Gastrocnemius medialis (tissue), 4 donors: ENCODE data around the gene RPL36AL.

Experiments
- POLR2A ChIP-seq, 2 donors: fragments of 450-650 bp; IDR thresholded peaks; one replicate each; pipeline ENCODE4 v1.6.1; 2017; ENCODE audit warnings: antibody characterized with exemption in 2 of 2, mild to moderate bottlenecking in 2 of 2, moderate library complexity in 2 of 2
- TF ChIP-seq, protein P1 (sequence below), 5 experiments: fragments of 450-650 bp in 3 of 5; fragments of 200-600 bp in 2 of 5; sonication (generic) in 2 of 5; IDR thresholded peaks in 4 of 5; conservative IDR thresholded peaks in 1 of 5; 1 replicate in 4 of 5; 2 replicates in 1 of 5; pipeline ENCODE4 v1.5.1; 2016 to 2019; ENCODE audit warnings: antibody characterized with exemption in 5 of 5, mild to moderate bottlenecking in 3 of 5, moderate library complexity in 3 of 5

DNA sequence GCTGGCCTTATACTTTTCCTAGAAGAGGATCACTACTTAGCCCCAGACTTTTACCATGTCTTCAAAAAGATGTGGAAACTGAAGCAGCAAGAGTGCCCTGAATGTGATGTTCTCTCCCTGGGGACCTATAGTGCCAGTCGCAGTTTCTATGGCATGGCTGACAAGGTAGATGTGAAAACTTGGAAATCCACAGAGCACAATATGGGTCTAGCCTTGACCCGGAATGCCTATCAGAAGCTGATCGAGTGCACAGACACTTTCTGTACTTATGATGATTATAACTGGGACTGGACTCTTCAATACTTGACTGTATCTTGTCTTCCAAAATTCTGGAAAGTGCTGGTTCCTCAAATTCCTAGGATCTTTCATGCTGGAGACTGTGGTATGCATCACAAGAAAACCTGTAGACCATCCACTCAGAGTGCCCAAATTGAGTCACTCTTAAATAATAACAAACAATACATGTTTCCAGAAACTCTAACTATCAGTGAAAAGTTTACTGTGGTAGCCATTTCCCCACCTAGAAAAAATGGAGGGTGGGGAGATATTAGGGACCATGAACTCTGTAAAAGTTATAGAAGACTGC is 1.7 kb upstream of the RPL36AL start:
- TF ChIP-seq, protein P1, sequence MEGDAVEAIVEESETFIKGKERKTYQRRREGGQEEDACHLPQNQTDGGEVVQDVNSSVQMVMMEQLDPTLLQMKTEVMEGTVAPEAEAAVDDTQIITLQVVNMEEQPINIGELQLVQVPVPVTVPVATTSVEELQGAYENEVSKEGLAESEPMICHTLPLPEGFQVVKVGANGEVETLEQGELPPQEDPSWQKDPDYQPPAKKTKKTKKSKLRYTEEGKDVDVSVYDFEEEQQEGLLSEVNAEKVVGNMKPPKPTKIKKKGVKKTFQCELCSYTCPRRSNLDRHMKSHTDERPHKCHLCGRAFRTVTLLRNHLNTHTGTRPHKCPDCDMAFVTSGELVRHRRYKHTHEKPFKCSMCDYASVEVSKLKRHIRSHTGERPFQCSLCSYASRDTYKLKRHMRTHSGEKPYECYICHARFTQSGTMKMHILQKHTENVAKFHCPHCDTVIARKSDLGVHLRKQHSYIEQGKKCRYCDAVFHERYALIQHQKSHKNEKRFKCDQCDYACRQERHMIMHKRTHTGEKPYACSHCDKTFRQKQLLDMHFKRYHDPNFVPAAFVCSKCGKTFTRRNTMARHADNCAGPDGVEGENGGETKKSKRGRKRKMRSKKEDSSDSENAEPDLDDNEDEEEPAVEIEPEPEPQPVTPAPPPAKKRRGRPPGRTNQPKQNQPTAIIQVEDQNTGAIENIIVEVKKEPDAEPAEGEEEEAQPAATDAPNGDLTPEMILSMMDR (IDR thresholded peaks at IDR 0.05 in 4 of 5, conservative IDR thresholded peaks at IDR 0.05 in 1 of 5) = no peak
- TF ChIP-seq POLR2A (IDR thresholded peaks at IDR 0.05) = no peak
